NOMO-1 (cell line): ENCODE measurements around the gene RPTN.
A peak's percentile ranks its signal among the peaks of the same experiment; 100 is the strongest.

ENCODE experiments used
- DNase-seq, 2 experiments: peaks; one replicate each; lab custom pipeline; 2025; ENCODE audit not compliant: unreplicated experiment in 2 of 2; lab: John Stamatoyannopoulos, UW

The RPTN gene, protein sequence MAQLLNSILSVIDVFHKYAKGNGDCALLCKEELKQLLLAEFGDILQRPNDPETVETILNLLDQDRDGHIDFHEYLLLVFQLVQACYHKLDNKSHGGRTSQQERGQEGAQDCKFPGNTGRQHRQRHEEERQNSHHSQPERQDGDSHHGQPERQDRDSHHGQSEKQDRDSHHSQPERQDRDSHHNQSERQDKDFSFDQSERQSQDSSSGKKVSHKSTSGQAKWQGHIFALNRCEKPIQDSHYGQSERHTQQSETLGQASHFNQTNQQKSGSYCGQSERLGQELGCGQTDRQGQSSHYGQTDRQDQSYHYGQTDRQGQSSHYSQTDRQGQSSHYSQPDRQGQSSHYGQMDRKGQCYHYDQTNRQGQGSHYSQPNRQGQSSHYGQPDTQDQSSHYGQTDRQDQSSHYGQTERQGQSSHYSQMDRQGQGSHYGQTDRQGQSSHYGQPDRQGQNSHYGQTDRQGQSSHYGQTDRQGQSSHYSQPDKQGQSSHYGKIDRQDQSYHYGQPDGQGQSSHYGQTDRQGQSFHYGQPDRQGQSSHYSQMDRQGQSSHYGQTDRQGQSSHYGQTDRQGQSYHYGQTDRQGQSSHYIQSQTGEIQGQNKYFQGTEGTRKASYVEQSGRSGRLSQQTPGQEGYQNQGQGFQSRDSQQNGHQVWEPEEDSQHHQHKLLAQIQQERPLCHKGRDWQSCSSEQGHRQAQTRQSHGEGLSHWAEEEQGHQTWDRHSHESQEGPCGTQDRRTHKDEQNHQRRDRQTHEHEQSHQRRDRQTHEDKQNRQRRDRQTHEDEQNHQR

GRCh38 chr1:152159144-152159543 is at the start of gene RPTN:
Gene RPTN, minus strand, starts transcription at chr1:152159228. Its CDS starts 1,339 bp downstream, at chr1:152157889.
- DNase-seq = no peak

DNA sequence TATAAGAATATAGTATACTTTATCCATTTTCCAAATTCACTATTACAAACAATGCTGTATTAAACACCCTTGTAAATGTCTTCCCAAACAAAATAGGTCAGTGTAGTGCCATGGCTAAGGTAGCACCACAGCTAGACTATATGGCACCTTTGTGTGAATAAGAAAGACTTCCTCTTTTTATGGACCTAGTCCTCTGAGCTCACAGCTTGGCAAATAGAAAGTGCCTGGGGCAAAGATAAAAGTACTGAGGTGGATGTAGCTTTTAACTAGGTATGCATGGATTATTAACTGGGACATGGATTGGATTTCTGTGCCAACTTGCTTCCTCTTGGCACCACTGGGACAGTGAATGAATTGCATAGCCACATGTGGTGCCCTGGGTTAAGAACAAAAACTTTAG is 40.0 kb upstream of the RPTN start:
- DNase-seq = no peak

GRCh38 chr1:152197361-152197941 is 38.4 kb upstream of the RPTN start:
- DNase-seq = no peak

DNA sequence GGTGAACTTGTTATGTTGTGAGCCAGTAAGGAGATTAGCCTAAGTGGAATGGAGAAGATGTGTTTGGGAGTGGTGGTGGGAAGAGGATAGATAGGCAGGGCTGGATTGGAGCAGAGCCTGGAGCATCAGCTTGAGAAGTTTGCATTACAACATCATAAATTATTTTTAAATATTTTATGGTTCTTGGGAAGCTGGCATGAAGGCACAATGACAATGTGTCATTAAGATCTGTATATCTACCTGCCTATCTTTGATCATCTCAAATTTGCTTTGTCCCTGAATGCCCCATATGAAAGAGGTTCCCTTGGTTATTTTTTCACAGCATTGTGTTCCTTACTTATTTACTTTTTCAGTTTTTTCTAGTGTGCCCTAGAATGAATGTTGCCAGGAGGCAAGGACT is 32.7 kb upstream of the RPTN start:
- no peak for DNase-seq

DNA sequence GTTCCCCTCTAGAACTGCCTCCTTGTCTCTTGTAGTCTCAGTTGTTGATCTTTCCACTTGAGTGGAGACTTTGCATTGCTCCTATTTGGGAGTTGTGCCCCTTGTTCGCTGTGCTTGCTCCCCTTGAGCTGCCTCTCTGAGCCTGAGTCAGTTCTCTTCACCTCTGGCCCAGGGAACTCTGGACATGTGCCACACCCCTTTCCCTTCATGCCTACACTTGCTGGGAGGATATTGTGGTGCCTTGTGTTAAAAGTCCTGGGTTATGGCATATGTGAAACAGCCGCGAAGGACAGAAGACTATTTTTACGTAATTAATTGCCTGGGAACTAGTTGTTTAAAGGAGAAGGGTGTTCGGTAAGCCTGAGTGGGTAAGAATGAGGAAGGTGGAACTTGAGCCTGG is 32.2 kb upstream of the RPTN start:
- DNase-seq = no peak

DNA sequence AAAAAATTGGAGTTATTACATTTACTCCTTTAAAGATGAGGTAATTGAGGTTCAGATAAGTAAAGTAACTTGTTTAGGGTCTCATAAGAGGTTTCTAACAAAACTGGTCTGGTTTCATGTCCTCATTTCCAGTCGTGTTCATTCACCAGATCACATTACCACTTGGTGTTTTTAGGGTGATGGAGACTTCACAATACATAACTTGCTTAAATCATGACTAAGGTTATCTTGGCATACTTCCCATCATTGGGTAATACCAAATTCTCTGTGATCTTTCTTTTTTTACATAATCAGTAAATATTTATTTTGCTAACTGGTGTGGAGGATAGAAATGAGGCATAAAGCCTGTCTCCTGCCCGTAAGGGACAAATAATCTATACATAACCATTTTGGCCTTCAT is 31.6 kb upstream of the RPTN start:
- DNase-seq = no peak

- peak; percentile 30 to 74 for DNase-seq
Observed at GRCh38 chr1:152189657-152190442, 30.8 kb upstream of the RPTN start.

- DNase-seq = peak; percentile 61 to 69
Observed at GRCh38 chr1:152188673-152189591, 29.9 kb upstream of the RPTN start.

- DNase-seq = no peak
Observed at GRCh38 chr1:152186556-152187285, 27.7 kb upstream of the RPTN start.

DNA sequence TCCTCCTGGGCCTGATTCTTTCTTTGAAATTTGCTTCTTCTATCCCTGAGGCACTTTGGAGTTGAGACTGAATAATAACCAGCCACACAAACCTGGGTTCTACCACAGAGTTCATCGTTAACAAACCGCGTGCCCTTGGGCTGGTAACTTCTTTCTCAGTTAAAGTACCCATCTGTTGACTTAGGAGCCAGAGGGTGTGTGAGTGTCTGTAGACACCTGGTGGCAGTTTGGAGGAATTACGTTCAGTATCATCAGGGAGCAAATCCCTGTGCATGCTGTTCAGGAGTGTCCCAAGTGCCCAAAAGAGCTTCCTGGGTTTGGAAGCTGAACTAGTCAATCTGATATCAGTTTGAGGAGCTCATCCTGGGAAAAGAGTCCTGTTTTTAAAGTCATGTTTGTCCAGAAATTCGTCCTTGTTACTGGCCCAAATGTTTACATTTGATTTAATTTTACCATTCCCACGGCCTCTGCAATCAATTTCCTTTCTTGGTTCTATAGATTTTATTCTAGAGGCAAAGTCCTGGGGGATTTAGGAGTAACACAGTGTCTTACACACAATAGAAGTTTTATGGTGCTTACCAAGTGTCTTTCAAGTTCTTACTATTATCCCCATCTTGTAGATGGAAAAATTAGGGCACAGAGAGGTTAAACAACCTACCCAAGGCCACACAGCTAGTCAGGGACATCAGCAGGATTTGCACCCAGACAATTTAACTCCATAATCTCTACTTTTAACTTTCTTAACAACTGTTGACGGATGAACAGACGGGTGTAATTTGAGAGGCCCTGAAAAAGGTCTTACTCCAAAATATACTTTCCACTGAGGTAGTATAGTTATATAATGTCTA is 26.7 kb upstream of the RPTN start:
- DNase-seq = peak; percentile 58 to 79

- no peak for DNase-seq
Observed at GRCh38 chr1:152182944-152183361, 23.9 kb upstream of the RPTN start.

GRCh38 chr1:152182431-152182830 is 23.4 kb upstream of the RPTN start:
- peak in 1 of 2 experiments; percentile 45 for DNase-seq

DNA sequence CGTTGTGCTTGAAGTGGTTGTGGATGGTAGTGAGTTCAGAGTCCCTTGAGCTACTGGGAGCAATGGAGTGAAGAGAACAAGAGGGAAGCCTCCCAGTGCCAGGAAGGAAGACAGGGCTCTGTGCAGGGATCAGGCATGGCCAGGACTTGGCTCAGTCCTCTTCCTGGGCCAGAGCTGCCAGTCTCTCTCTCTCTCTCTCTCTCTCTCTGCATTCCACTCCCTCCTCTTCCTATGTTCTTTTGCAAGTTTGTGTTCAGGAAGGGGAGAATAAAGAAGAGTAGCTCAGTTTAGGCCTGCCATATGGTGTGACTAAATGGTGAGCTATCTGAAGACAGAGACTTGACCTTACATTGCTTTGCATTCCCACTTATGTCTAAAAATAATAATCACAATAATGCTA is 20.5 kb upstream of the RPTN start:
- no peak for DNase-seq

DNA sequence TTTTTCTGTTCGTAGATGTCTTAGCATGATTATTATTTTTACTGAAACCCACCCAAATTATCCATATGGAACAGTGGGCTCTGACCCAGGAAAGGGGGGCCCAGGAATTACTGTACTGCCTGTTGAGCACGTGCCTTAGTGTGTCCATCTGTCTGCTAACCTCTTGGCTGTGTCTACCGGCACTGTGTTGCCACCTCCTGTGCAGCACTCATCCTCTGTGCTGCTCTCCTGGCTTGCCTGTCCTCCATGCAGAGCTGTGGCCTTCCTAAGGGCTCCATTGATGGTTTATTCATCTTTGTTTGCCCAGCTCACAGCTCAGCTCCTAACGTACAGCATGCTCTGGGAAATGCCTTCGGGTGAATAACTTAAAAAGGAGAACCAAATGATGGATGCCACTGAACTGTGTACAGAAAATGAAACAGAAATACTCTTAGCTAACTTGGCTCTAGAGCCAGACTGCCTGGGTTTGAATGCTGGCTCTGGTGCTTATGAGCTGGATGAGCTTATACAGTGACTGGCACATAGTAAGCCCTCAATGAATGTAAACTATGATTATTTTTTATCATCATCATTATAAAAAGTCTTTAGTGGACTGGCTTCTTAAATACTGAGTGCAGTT is 11.4 kb upstream of the RPTN start:
- DNase-seq = peak in 1 of 2 experiments; percentile 27

- DNase-seq = peak in 1 of 2 experiments; percentile 62
Observed at GRCh38 chr1:152169366-152170025, 10.5 kb upstream of the RPTN start.

GRCh38 chr1:152168535-152168868 is 9.5 kb upstream of the RPTN start:
- no peak for DNase-seq

DNA sequence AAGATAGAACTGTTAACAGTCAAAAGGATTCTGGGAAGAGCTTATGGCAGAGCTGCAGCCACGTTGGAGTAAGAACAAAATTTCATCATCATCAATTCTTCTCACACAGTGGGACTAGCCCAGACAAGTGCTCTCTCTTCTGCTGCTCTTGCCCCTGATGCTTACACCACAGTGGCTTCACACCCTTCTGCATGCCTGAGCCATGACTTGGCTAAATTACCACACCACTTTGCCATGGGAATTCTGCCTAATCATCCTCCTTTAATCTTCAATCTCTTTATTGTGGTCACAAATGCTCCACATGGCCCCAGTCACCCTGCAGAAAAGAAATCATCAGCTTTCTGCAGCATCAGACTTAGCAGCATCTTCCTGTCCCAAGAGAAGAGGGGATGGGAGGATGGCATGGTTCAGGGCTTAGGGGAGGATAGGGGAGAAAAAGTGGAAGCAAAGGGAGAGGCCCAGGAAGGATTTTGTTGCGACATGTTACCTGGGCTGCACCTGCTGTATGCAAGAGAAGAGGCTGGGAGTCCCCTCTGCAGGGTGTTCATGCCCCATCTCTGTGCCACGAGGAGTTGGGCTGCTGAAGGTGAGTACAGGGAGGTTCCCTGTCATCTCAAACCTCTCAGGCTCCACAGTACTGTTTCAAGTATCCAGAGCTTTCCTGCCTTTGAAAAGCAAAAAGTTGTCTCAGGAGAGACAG is 9.0 kb upstream of the RPTN start:
- peak in 1 of 2 experiments; percentile 14 for DNase-seq
